ENCODE data around the gene COMMD2.

DNA sequence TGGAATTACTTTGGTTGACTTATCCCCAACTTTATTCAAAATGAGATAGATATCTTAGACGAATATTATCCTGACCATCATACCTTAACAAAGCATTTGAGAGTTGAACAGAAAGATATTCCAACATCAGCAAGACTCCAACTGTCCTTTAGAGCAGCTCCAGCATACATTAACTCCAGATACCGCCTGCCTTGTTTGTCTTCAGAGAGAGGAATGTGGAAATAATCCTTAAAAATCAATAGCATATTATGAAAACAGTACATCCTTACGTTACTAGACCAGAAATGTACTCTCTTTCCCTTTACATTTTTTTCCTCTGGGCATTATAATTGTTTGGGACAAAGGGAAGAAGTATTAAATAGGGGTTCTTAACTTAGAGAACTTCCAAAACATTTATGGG lies 38.4 kb upstream of the COMMD2 start:
- TF ChIP-seq, protein P1, sequence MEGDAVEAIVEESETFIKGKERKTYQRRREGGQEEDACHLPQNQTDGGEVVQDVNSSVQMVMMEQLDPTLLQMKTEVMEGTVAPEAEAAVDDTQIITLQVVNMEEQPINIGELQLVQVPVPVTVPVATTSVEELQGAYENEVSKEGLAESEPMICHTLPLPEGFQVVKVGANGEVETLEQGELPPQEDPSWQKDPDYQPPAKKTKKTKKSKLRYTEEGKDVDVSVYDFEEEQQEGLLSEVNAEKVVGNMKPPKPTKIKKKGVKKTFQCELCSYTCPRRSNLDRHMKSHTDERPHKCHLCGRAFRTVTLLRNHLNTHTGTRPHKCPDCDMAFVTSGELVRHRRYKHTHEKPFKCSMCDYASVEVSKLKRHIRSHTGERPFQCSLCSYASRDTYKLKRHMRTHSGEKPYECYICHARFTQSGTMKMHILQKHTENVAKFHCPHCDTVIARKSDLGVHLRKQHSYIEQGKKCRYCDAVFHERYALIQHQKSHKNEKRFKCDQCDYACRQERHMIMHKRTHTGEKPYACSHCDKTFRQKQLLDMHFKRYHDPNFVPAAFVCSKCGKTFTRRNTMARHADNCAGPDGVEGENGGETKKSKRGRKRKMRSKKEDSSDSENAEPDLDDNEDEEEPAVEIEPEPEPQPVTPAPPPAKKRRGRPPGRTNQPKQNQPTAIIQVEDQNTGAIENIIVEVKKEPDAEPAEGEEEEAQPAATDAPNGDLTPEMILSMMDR (IDR thresholded peaks at IDR 0.05; ENCODE audit: low read length): no peak
- TF ChIP-seq EZH2phosphoT487 (IDR thresholded peaks at IDR 0.05; ENCODE audit: low read length): no peak
- no peak for TF ChIP-seq EZH2 (optimal IDR thresholded peaks at IDR 0.05; ENCODE audit: low read depth, low read length)

Measured in MM.1S (cell line).